WTC11 (cell line): ENCODE results near the gene AWAT1.

Experiments
- ATF1 ChIP-seq: sonication (generic); formaldehyde crosslinking; IDR thresholded peaks from 2 replicates; pipeline ENCODE4 v1.8.1; 2023; ENCODE audit warnings: mild to moderate bottlenecking, moderate library complexity, missing genetic modification reagents
- CREB1 ChIP-seq: sonication (generic); formaldehyde crosslinking; IDR thresholded peaks from 2 replicates; pipeline ENCODE4 v1.8.0; 2023; ENCODE audit warnings: mild to moderate bottlenecking, missing genetic modification reagents
- ETV6 ChIP-seq: sonication (generic); formaldehyde crosslinking; IDR thresholded peaks from 2 replicates; pipeline ENCODE4 v1.8.1; 2022; ENCODE audit warnings: mild to moderate bottlenecking, missing genetic modification reagents
- JUN ChIP-seq: sonication (generic); formaldehyde crosslinking; IDR thresholded peaks from 2 replicates; pipeline ENCODE4 v1.8.0; 2023; ENCODE audit warnings: mild to moderate bottlenecking, missing genetic modification reagents
- KAT7 ChIP-seq: sonication (generic); formaldehyde crosslinking; IDR thresholded peaks from 2 replicates; pipeline ENCODE4 v1.8.1; 2023; ENCODE audit warnings: missing genetic modification reagents, mild to moderate bottlenecking, borderline replicate concordance
- MXD4 ChIP-seq: fragments of 250-450 bp; sonication (Bioruptor Pico); IDR thresholded peaks from 2 replicates; pipeline ENCODE4 v1.8.0; 2021; ENCODE audit warnings: mild to moderate bottlenecking, moderate library complexity, borderline replicate concordance
- NFE2L1 ChIP-seq: sonication (generic); formaldehyde crosslinking; IDR thresholded peaks from 2 replicates; pipeline ENCODE4 v1.8.1; 2023; ENCODE audit warnings: missing genetic modification reagents
- NFYB ChIP-seq: sonication (generic); formaldehyde crosslinking; conservative IDR thresholded peaks from 2 replicates; pipeline ENCODE4 v1.8.0; 2022; ENCODE audit warnings: low read depth, missing genetic modification reagents
- NR2C2 ChIP-seq: sonication (generic); formaldehyde crosslinking; IDR thresholded peaks from 2 replicates; pipeline ENCODE4 v1.8.0; 2022; ENCODE audit warnings: mild to moderate bottlenecking, missing genetic modification reagents
- RORB ChIP-seq: fragments of 250-450 bp; sonication (Bioruptor Pico); IDR thresholded peaks from 2 replicates; pipeline ENCODE4 v1.9.0; 2021; ENCODE audit warnings: mild to moderate bottlenecking
- ZNF121 ChIP-seq: sonication (generic); formaldehyde crosslinking; IDR thresholded peaks from 2 replicates; pipeline ENCODE4 v1.8.0; 2023; ENCODE audit warnings: missing genetic modification reagents
- ZNF423 ChIP-seq: fragments of 250-450 bp; sonication (Bioruptor Pico); IDR thresholded peaks from 2 replicates; pipeline ENCODE4 v2.1.2; 2022; ENCODE audit warnings: mild to moderate bottlenecking, moderate library complexity
- TF ChIP-seq, protein P1 (sequence below): fragments of 200-600 bp; IDR thresholded peaks from 2 replicates; pipeline ENCODE4 v1.8.0; 2022; ENCODE audit warnings: antibody characterized with exemption
- TF ChIP-seq, protein P2 (sequence below): sonication (generic); formaldehyde crosslinking; IDR thresholded peaks from 2 replicates; pipeline ENCODE4 v1.8.1; 2023; ENCODE audit warnings: mild to moderate bottlenecking, missing genetic modification reagents, moderate library complexity

DNA sequence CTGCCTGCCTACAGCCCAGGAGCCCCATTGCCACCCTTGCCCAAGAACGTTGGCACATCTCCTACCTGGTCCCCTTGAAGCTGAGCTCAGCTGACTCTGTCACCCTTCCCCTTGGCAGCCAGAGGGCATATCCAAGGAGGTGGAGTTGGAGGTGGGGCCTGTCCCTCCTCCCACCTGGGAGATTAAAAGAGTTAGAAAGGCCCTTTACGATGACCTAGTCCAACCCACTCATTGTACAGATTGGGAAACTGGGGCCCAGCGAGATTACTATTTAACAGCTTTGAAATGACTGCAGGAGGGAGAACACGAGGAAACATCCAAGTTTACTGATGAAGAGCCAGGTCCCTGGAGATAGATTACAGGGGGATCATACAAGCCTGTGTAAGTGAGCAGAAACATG lies 25.6 kb downstream of the AWAT1 start, which contains the start of gene P2RY4:
- TF ChIP-seq, protein P1, sequence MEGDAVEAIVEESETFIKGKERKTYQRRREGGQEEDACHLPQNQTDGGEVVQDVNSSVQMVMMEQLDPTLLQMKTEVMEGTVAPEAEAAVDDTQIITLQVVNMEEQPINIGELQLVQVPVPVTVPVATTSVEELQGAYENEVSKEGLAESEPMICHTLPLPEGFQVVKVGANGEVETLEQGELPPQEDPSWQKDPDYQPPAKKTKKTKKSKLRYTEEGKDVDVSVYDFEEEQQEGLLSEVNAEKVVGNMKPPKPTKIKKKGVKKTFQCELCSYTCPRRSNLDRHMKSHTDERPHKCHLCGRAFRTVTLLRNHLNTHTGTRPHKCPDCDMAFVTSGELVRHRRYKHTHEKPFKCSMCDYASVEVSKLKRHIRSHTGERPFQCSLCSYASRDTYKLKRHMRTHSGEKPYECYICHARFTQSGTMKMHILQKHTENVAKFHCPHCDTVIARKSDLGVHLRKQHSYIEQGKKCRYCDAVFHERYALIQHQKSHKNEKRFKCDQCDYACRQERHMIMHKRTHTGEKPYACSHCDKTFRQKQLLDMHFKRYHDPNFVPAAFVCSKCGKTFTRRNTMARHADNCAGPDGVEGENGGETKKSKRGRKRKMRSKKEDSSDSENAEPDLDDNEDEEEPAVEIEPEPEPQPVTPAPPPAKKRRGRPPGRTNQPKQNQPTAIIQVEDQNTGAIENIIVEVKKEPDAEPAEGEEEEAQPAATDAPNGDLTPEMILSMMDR = no peak
- TF ChIP-seq ETV6 (no peak), NR2C2 (CRISPR knock-in tag) (no peak), RORB (CRISPR knock-in tag) (no peak), NFE2L1 (CRISPR knock-in tag) (no peak), KAT7 (CRISPR knock-in tag) (no peak), ZNF423 (CRISPR knock-in tag) (no peak), CREB1 (CRISPR knock-in tag) (no peak), ATF1 (CRISPR knock-in tag) (no peak), MXD4 (no peak), ZNF121 (no peak), NFYB (CRISPR knock-in tag) (no peak), JUN (CRISPR knock-in tag) (no peak)
- TF ChIP-seq, protein P2, sequence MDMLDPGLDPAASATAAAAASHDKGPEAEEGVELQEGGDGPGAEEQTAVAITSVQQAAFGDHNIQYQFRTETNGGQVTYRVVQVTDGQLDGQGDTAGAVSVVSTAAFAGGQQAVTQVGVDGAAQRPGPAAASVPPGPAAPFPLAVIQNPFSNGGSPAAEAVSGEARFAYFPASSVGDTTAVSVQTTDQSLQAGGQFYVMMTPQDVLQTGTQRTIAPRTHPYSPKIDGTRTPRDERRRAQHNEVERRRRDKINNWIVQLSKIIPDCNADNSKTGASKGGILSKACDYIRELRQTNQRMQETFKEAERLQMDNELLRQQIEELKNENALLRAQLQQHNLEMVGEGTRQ (CRISPR knock-in tag) = no peak
